SK-N-SH treated with all-trans-retinoic acid at 6 μM for 48 hours (cell line): ENCODE measurements around the gene TNIK.

Source experiments
- ATAC-seq: fragments of 200-7000 bp; cut with Tn5 transposase; 3 replicates; pipeline ENCODE4 v1.9.1; 2020; ENCODE audit warnings: mild to moderate bottlenecking, moderate library complexity
- ARNTL ChIP-seq: fragments of 450-650 bp; formaldehyde crosslinking; IDR thresholded peaks from 2 replicates; pipeline ENCODE4 v1.5.0; 2020; ENCODE audit warnings: low read depth, mild to moderate bottlenecking, moderate library complexity, borderline replicate concordance
- CREB5 ChIP-seq: fragments of 250-450 bp; sonication (Bioruptor Pico); IDR thresholded peaks from 2 replicates; pipeline ENCODE4 v1.5.1; 2020; ENCODE audit warnings: low read depth, mild to moderate bottlenecking, moderate library complexity
- CSDC2 ChIP-seq: fragments of 250-450 bp; sonication (Bioruptor Pico); IDR thresholded peaks from 2 replicates; pipeline ENCODE4 v1.5.0; 2020; ENCODE audit warnings: mild to moderate bottlenecking, moderate library complexity
- ESRRG ChIP-seq: fragments of 250-450 bp; sonication (Bioruptor Pico); IDR thresholded peaks from 2 replicates; pipeline ENCODE4 v1.6.1; 2021; ENCODE audit warnings: mild to moderate bottlenecking
- GLIS3 ChIP-seq: fragments of 250-450 bp; sonication (Bioruptor Pico); IDR thresholded peaks from 2 replicates; pipeline ENCODE4 v1.5.0; 2020; ENCODE audit warnings: mild to moderate bottlenecking, moderate library complexity
- ISL1 ChIP-seq: fragments of 250-450 bp; sonication (Bioruptor Pico); IDR thresholded peaks from 2 replicates; pipeline ENCODE4 v2.1.2; 2022; ENCODE audit warnings: mild to moderate bottlenecking, moderate library complexity
- OSR1 ChIP-seq: fragments of 250-450 bp; sonication (Bioruptor Pico); IDR thresholded peaks from 2 replicates; pipeline ENCODE4 v1.8.0; 2022; ENCODE audit warnings: moderate library complexity, mild to moderate bottlenecking, inconsistent platforms
- POU6F1 ChIP-seq: fragments of 250-450 bp; sonication (Bioruptor Pico); IDR thresholded peaks from 2 replicates; pipeline ENCODE4 v1.8.0; 2021; ENCODE audit warnings: low read depth, mild to moderate bottlenecking, moderate library complexity, borderline replicate concordance
- PPARA ChIP-seq: fragments of 250-450 bp; sonication (Bioruptor Pico); IDR thresholded peaks from 2 replicates; pipeline ENCODE4 v1.5.0; 2020; ENCODE audit warnings: mild to moderate bottlenecking, borderline replicate concordance
- RARB ChIP-seq: fragments of 250-450 bp; sonication (Bioruptor Pico); IDR thresholded peaks from 2 replicates; pipeline ENCODE4 v1.8.0; 2021; ENCODE audit warnings: mild to moderate bottlenecking, moderate library complexity
- SNAI2 ChIP-seq: fragments of 250-450 bp; sonication (Bioruptor Pico); IDR thresholded peaks from 2 replicates; pipeline ENCODE4 v1.5.0; 2020; ENCODE audit warnings: mild to moderate bottlenecking, moderate library complexity
- TCF4 ChIP-seq: fragments of 250-450 bp; sonication (Bioruptor Pico); IDR thresholded peaks from 2 replicates; pipeline ENCODE4 v1.8.0; 2021; ENCODE audit warnings: mild to moderate bottlenecking, moderate library complexity, borderline replicate concordance
- TOX ChIP-seq: fragments of 250-450 bp; sonication (Bioruptor Pico); IDR thresholded peaks from 2 replicates; pipeline ENCODE4 v1.8.0; 2021; ENCODE audit warnings: mild to moderate bottlenecking, moderate library complexity, borderline replicate concordance
- ZC3H10 ChIP-seq: fragments of 250-450 bp; sonication (Bioruptor Pico); IDR thresholded peaks from 2 replicates; pipeline ENCODE4 v1.5.1; 2021; ENCODE audit warnings: mild to moderate bottlenecking, moderate library complexity
- ZFP30 ChIP-seq: fragments of 450-650 bp; formaldehyde crosslinking; IDR thresholded peaks from 2 replicates; pipeline ENCODE4 v1.5.0; 2022; ENCODE audit warnings: mild to moderate bottlenecking, moderate library complexity
- ZNF565 ChIP-seq: fragments of 450-650 bp; formaldehyde crosslinking; conservative IDR thresholded peaks from 2 replicates; pipeline ENCODE4 v1.5.0; 2020; ENCODE audit warnings: low read depth, mild to moderate bottlenecking, moderate library complexity
- ZNF70 ChIP-seq: fragments of 450-650 bp; formaldehyde crosslinking; IDR thresholded peaks from 2 replicates; pipeline ENCODE4 v1.5.0; 2020; ENCODE audit warnings: mild to moderate bottlenecking, moderate library complexity
- ZNF8 ChIP-seq: fragments of 450-650 bp; formaldehyde crosslinking; IDR thresholded peaks from 2 replicates; pipeline ENCODE4 v1.5.0; 2020; ENCODE audit warnings: mild to moderate bottlenecking, moderate library complexity
- TF ChIP-seq, protein P1 (sequence below): fragments of 250-450 bp; sonication (Bioruptor Pico); IDR thresholded peaks from 2 replicates; pipeline ENCODE4 v1.5.1; 2021; ENCODE audit warnings: mild to moderate bottlenecking, moderate library complexity
- TF ChIP-seq, protein P2 (sequence below): fragments of 250-450 bp; sonication (Bioruptor Pico); IDR thresholded peaks from 2 replicates; pipeline ENCODE4 v1.8.0; 2020; ENCODE audit warnings: mild to moderate bottlenecking, moderate library complexity, borderline replicate concordance
- TF ChIP-seq, protein P3 (sequence below): fragments of 250-450 bp; sonication (Bioruptor Pico); IDR thresholded peaks from 2 replicates; pipeline ENCODE4 v1.5.0; 2020; ENCODE audit warnings: mild to moderate bottlenecking, moderate library complexity

The TNIK gene

GRCh38 chr3:171228240-171228639 is 232.0 kb downstream of the TNIK start:
- no peak for TF ChIP-seq TCF4 (CRISPR knock-in tag)
- TF ChIP-seq ESRRG (CRISPR knock-in tag), result no peak
- TF ChIP-seq SNAI2 (CRISPR knock-in tag), result no peak
- TF ChIP-seq ZNF70 (CRISPR knock-in tag), result no peak
- TF ChIP-seq ZC3H10 (CRISPR knock-in tag), result no peak
- TF ChIP-seq ISL1 (CRISPR knock-in tag), result no peak
- TF ChIP-seq, protein P1, sequence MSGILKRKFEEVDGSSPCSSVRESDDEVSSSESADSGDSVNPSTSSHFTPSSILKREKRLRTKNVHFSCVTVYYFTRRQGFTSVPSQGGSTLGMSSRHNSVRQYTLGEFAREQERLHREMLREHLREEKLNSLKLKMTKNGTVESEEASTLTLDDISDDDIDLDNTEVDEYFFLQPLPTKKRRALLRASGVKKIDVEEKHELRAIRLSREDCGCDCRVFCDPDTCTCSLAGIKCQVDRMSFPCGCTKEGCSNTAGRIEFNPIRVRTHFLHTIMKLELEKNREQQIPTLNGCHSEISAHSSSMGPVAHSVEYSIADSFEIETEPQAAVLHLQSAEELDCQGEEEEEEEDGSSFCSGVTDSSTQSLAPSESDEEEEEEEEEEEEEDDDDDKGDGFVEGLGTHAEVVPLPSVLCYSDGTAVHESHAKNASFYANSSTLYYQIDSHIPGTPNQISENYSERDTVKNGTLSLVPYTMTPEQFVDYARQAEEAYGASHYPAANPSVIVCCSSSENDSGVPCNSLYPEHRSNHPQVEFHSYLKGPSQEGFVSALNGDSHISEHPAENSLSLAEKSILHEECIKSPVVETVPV (CRISPR knock-in tag), result no peak
- ATAC-seq, result no peak

- no peak for ATAC-seq
- no peak for TF ChIP-seq SNAI2 (CRISPR knock-in tag)
- TF ChIP-seq TCF4 (CRISPR knock-in tag), result no peak
- TF ChIP-seq ZNF565 (CRISPR knock-in tag), result no peak
- TF ChIP-seq CSDC2 (CRISPR knock-in tag), result no peak
- TF ChIP-seq ESRRG (CRISPR knock-in tag), result no peak
- TF ChIP-seq RARB, result no peak
- TF ChIP-seq, protein P1 (CRISPR knock-in tag), result no peak
- no peak for TF ChIP-seq GLIS3 (CRISPR knock-in tag)
- TF ChIP-seq, protein P2, sequence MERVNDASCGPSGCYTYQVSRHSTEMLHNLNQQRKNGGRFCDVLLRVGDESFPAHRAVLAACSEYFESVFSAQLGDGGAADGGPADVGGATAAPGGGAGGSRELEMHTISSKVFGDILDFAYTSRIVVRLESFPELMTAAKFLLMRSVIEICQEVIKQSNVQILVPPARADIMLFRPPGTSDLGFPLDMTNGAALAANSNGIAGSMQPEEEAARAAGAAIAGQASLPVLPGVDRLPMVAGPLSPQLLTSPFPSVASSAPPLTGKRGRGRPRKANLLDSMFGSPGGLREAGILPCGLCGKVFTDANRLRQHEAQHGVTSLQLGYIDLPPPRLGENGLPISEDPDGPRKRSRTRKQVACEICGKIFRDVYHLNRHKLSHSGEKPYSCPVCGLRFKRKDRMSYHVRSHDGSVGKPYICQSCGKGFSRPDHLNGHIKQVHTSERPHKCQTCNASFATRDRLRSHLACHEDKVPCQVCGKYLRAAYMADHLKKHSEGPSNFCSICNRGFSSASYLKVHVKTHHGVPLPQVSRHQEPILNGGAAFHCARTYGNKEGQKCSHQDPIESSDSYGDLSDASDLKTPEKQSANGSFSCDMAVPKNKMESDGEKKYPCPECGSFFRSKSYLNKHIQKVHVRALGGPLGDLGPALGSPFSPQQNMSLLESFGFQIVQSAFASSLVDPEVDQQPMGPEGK, result no peak
- no peak for TF ChIP-seq PPARA
- no peak for TF ChIP-seq ARNTL (CRISPR knock-in tag)
- TF ChIP-seq CREB5 (CRISPR knock-in tag), result no peak
- no peak for TF ChIP-seq ISL1 (CRISPR knock-in tag)
- no peak for TF ChIP-seq POU6F1 (CRISPR knock-in tag)
- no peak for TF ChIP-seq ZFP30 (CRISPR knock-in tag)
Observed at GRCh38 chr3:171227828-171228227, 232.4 kb downstream of the TNIK start.

- ATAC-seq, result no peak
- TF ChIP-seq, protein P3, sequence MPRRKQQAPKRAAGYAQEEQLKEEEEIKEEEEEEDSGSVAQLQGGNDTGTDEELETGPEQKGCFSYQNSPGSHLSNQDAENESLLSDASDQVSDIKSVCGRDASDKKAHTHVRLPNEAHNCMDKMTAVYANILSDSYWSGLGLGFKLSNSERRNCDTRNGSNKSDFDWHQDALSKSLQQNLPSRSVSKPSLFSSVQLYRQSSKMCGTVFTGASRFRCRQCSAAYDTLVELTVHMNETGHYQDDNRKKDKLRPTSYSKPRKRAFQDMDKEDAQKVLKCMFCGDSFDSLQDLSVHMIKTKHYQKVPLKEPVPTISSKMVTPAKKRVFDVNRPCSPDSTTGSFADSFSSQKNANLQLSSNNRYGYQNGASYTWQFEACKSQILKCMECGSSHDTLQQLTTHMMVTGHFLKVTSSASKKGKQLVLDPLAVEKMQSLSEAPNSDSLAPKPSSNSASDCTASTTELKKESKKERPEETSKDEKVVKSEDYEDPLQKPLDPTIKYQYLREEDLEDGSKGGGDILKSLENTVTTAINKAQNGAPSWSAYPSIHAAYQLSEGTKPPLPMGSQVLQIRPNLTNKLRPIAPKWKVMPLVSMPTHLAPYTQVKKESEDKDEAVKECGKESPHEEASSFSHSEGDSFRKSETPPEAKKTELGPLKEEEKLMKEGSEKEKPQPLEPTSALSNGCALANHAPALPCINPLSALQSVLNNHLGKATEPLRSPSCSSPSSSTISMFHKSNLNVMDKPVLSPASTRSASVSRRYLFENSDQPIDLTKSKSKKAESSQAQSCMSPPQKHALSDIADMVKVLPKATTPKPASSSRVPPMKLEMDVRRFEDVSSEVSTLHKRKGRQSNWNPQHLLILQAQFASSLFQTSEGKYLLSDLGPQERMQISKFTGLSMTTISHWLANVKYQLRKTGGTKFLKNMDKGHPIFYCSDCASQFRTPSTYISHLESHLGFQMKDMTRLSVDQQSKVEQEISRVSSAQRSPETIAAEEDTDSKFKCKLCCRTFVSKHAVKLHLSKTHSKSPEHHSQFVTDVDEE (CRISPR knock-in tag), result no peak
- no peak for TF ChIP-seq ZFP30 (CRISPR knock-in tag)
- TF ChIP-seq POU6F1 (CRISPR knock-in tag), result no peak
- TF ChIP-seq PPARA, result no peak
- TF ChIP-seq OSR1, result no peak
- no peak for TF ChIP-seq ESRRG (CRISPR knock-in tag)
- no peak for TF ChIP-seq ZNF70 (CRISPR knock-in tag)
- TF ChIP-seq ZNF8 (CRISPR knock-in tag), result no peak
- no peak for TF ChIP-seq CSDC2 (CRISPR knock-in tag)
- TF ChIP-seq ISL1 (CRISPR knock-in tag), result no peak
- no peak for TF ChIP-seq RARB
- no peak for TF ChIP-seq GLIS3 (CRISPR knock-in tag)
- TF ChIP-seq, protein P1 (CRISPR knock-in tag), result no peak
- no peak for TF ChIP-seq TOX (CRISPR knock-in tag)
- TF ChIP-seq ARNTL (CRISPR knock-in tag), result no peak
- TF ChIP-seq TCF4 (CRISPR knock-in tag), result no peak
- TF ChIP-seq SNAI2 (CRISPR knock-in tag), result no peak
- no peak for TF ChIP-seq ZNF565 (CRISPR knock-in tag)
Observed at GRCh38 chr3:171227359-171227758, 232.8 kb downstream of the TNIK start.
